Measurements from ENCODE around the gene PERM1. TPM values are rescaled to one million over a fixed set of nuclear protein-coding genes. Genes with fewer than 3 reads are reported as not detected.
A peak's percentile ranks its signal among the peaks of the same experiment; 100 is the strongest.

PERM1 gene
- total and polyA plus RNA-seq, 9 of the 15 experiments (the other 6 are each of a cell fraction or from before 2014, with no cell fraction given) = not detected

DNA sequence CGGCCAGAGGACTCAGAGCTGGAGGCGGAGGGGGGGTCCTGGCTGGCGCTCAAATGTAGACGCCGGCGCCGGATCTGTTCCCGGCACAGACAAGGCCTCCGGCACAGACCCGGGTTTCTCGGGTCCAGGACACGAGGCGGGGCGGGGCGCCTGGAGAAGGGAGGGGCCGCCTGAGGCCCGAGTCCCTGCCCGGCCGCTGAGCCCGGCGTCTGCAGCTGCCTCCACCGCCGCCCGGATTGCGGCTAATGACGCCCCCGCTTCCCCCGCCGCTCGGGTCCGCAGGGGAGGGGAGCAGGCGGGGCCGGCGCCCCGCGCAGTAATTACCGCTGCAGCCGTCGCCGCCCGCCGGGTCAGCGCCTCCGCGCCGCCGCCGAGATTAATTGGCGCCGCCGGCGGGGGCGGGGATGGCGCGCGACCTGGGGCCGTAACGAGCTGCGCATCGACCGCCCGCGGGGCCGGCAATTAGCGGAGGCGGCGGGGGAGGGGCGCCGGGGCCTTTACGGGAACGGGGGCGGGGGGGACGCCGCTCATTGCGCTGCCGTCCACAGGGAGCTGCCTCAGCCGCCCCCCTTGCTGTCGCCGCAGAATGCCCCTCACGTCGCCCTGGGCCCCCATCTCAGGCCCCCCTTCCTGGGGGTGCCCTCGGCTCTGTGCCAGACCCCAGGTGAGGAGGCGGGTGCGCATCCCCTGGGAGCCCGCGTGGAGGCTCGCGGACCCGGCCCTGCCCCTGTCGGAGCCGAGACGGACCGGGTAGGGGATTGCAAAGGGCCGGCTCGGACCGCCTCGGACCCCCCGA, 40.1 kb downstream of the PERM1 start (continued):
- TF ChIP-seq ESRRA (IDR thresholded peaks at IDR 0.05; ENCODE audit: borderline replicate concordance, low read depth) = 0 out of 2 replicates have a peak, but pooled peaks have one; percentile 24
- 0 out of 2 replicates have a peak, but pooled peaks have one; percentile 8 for TF ChIP-seq EP300 (IDR thresholded peaks at IDR 0.05; ENCODE audit: low read length)
- TF ChIP-seq RB1 (IDR thresholded peaks at IDR 0.05; ENCODE audit: low read depth) = peak; percentile 84
- no peak for TF ChIP-seq ZNF398 (CRISPR knock-in tag; IDR thresholded peaks at IDR 0.05)
- TF ChIP-seq KDM4B (IDR thresholded peaks at IDR 0.05; ENCODE audit: borderline replicate concordance in 2 of 2, low read depth in 1 of 2) = no peak
- TF ChIP-seq ZSCAN29 (IDR thresholded peaks at IDR 0.05) = 0 out of 2 replicates have a peak, but pooled peaks have one; percentile 56
- peak; percentile 52 for TF ChIP-seq HNRNPLL (IDR thresholded peaks at IDR 0.05; ENCODE audit: low read depth, low read length, poor library complexity, severe bottlenecking)
- TF ChIP-seq, protein P1, sequence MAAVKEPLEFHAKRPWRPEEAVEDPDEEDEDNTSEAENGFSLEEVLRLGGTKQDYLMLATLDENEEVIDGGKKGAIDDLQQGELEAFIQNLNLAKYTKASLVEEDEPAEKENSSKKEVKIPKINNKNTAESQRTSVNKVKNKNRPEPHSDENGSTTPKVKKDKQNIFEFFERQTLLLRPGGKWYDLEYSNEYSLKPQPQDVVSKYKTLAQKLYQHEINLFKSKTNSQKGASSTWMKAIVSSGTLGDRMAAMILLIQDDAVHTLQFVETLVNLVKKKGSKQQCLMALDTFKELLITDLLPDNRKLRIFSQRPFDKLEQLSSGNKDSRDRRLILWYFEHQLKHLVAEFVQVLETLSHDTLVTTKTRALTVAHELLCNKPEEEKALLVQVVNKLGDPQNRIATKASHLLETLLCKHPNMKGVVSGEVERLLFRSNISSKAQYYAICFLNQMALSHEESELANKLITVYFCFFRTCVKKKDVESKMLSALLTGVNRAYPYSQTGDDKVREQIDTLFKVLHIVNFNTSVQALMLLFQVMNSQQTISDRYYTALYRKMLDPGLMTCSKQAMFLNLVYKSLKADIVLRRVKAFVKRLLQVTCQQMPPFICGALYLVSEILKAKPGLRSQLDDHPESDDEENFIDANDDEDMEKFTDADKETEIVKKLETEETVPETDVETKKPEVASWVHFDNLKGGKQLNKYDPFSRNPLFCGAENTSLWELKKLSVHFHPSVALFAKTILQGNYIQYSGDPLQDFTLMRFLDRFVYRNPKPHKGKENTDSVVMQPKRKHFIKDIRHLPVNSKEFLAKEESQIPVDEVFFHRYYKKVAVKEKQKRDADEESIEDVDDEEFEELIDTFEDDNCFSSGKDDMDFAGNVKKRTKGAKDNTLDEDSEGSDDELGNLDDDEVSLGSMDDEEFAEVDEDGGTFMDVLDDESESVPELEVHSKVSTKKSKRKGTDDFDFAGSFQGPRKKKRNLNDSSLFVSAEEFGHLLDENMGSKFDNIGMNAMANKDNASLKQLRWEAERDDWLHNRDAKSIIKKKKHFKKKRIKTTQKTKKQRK (IDR thresholded peaks at IDR 0.05; ENCODE audit: borderline replicate concordance, low read depth, low read length) = no peak
- TF ChIP-seq CUX1 (CRISPR knock-in tag; IDR thresholded peaks at IDR 0.05) = no peak
- TF ChIP-seq NR4A1 (CRISPR knock-in tag; IDR thresholded peaks at IDR 0.05) = no peak
- no peak for TF ChIP-seq NR4A1 (tag; IDR thresholded peaks at IDR 0.05)
- TF ChIP-seq ZNF431 (CRISPR knock-in tag; IDR thresholded peaks at IDR 0.05) = no peak
- no peak for TF ChIP-seq NCOA2 (IDR thresholded peaks at IDR 0.05; ENCODE audit: partially characterized antibody in 2 of 2)
- TF ChIP-seq PHF8 (IDR thresholded peaks at IDR 0.05; ENCODE audit: borderline replicate concordance, low read length) = peak; percentile 13; the same call in 1 of the 2 replicates
- peak in 1 of 2 experiments; percentile 49; a peak in 2 of 4 replicates for TF ChIP-seq KDM1A (IDR thresholded peaks at IDR 0.05)

Data from K562 (cell line).